T-helper 9 cell (primary cell): ENCODE data around the gene P4HB.

Experiments used
- DNase-seq: peaks from one replicate; pipeline ENCODE4 v3.0.0-alpha.2; 2020

Gene P4HB

GRCh38 chr17:81808778-81809555, 51.4 kb downstream of the P4HB start:
- no peak for DNase-seq

GRCh38 chr17:81807839-81808238, 52.5 kb downstream of the P4HB start:
- no peak for DNase-seq

GRCh38 chr17:81807210-81807719, 53.1 kb downstream of the P4HB start:
- no peak for DNase-seq

GRCh38 chr17:81806461-81807209, 53.7 kb downstream of the P4HB start:
- no peak for DNase-seq

GRCh38 chr17:81805707-81806460, 54.5 kb downstream of the P4HB start:
- DNase-seq: no peak

GRCh38 chr17:81804559-81805399, 55.6 kb downstream of the P4HB start:
- DNase-seq: no peak

- DNase-seq: no peak
These were observed 56.4 kb downstream of the P4HB start, which contains the start of gene GCGR for GRCh38 chr17:81803728-81804558. GCGR (plus strand) TSS chr17:81804150; CDS start chr17:81809019, 4,869 bp downstream.

- DNase-seq: no peak
These were observed 57.3 kb downstream of the P4HB start for GRCh38 chr17:81802856-81803643.

- DNase-seq: no peak
These were observed 58.1 kb downstream of the P4HB start for GRCh38 chr17:81802048-81802758.

GRCh38 chr17:81801327-81801726, 59.0 kb downstream of the P4HB start:
- DNase-seq: no peak

- no peak for DNase-seq
These were observed 65.8 kb downstream of the P4HB start for GRCh38 chr17:81794509-81794908.

- DNase-seq: no peak
These were observed 66.3 kb downstream of the P4HB start for GRCh38 chr17:81794074-81794476.
